Heart left ventricle (tissue), 16 donors: Measurements from ENCODE around the gene C11orf98. TPM values are rescaled to one million over a fixed set of nuclear protein-coding genes. Genes with fewer than 3 reads are reported as not detected.

Source experiments
- ATAC-seq, 4 donors: fragments of 200-7000 bp; cut with Tn5 transposase; one replicate each; pipeline ENCODE4 v1.9.1; 2020 to 2022; ENCODE audit warnings: moderate library complexity in 4 of 4, mild to moderate bottlenecking in 3 of 4, moderate number of reproducible peaks in 1 of 4
- DNase-seq, 5 donors: peaks; one replicate each; pipeline ENCODE4 v3.0.0-alpha.2; 2020
- H3K27ac ChIP-seq, 12 donors: fragments of 200-600 bp; sonication (generic) in 4 of 12; one replicate each; pipeline versions ENCODE4 v1.5.0 to v1.8.0; 2016 to 2022; ENCODE audit warnings: mild to moderate bottlenecking in 2 of 12
- H3K27me3 ChIP-seq, 9 donors: fragments of 200-600 bp; sonication (generic) in 2 of 9; one replicate each; pipeline versions ENCODE4 v1.5.1 to v1.8.0; 2016 to 2022; ENCODE audit warnings: mild to moderate bottlenecking in 3 of 9
- H3K36me3 ChIP-seq, 9 donors: fragments of 200-600 bp; sonication (generic) in 2 of 9; one replicate each; pipeline versions ENCODE4 v1.5.0 to v1.8.0; 2018 to 2022; ENCODE audit warnings: mild to moderate bottlenecking in 2 of 9
- H3K4me1 ChIP-seq, 12 donors: fragments of 200-600 bp; sonication (generic) in 4 of 12; one replicate each; pipeline versions ENCODE4 v1.5.0 to v1.8.0; 2016 to 2022; ENCODE audit warnings: mild to moderate bottlenecking in 3 of 12
- H3K4me3 ChIP-seq, 12 donors: fragments of 200-600 bp; sonication (generic) in 4 of 12; one replicate each; pipeline versions ENCODE4 v1.5.0 to v1.8.0; 2017 to 2022; ENCODE audit warnings: mild to moderate bottlenecking in 9 of 12, moderate library complexity in 4 of 12
- H3K9me3 ChIP-seq, 12 donors: fragments of 200-600 bp; sonication (generic) in 4 of 12; one replicate each; pipeline versions ENCODE4 v1.5.0 to v1.8.0; 2016 to 2022; ENCODE audit warnings: mild to moderate bottlenecking in 1 of 12
- CTCF ChIP-seq, 12 donors: fragments of 200-600 bp; sonication (generic) in 4 of 12; IDR thresholded peaks; one replicate each; pipeline versions ENCODE4 v1.5.0 to v1.8.0; 2018 to 2022; ENCODE audit warnings: antibody characterized with exemption in 12 of 12, mild to moderate bottlenecking in 5 of 12
- POLR2A ChIP-seq, 2 donors: fragments of 450-650 bp; IDR thresholded peaks; one replicate each; pipeline ENCODE4 v1.6.1; 2017; ENCODE audit warnings: antibody characterized with exemption in 2 of 2, mild to moderate bottlenecking in 2 of 2, moderate library complexity in 2 of 2
- WGBS, 4 donors: extraction: QIAGEN DNeasy Blood & Tissue Kit in 2 of 4; methylation state at CpG; one replicate each; pipeline versions ENCODE4 v1.1.5 to v1.1.7; 2013 to 2018; 5-methylcytosine and 5-hydroxymethylcytosine counted together
- intact Hi-C, 10 donors: fragments of 100-400 bp; cut with DNase I; formaldehyde crosslinking; loops; one replicate each; pipeline versions ENCODE4 v1.11.1 to v1.14.2; 2022
- polyA plus RNA-seq, 2 donors: library from polyadenylated mRNA; stranded (reverse); fragments of 200-250 nt; gene quantifications; one replicate each; pipeline ENCODE4 v1.2.3, GENCODE V29; 2013
- total RNA-seq, 9 donors: library from RNA; depleted of rRNA in 2 of 9; stranded (reverse); fragments of >200 nt in 2 of 9; fragmentation: NEBNext Ultra II Directional in 3 of 9; extraction: Animal tissue kit (Norgen Biotek cat#: 25700) in 3 of 9; gene quantifications; one replicate each; pipeline versions ENCODE4 v1.1.0 to v1.2.4, GENCODE V29; 2016 to 2023
- donor health status: ischemic (EF 13 %, LVEDD 7.1; RV severe dilation, severe dysfunction).
- donor health status: healthy with polysubstance abuse.
- donor health status: DM: no; HTN: yes; CAD: no.
- donor health status: DM: no; HTN: no; CAD: no.
- donor health status: ischemic (EF 25% LVEDD 6.9; RV normal size, moderate dysfunction).
- donor health status: ischemic (EF 25% LVEDD 5.7; RV mildly dilated, moderate dysfunction).
- donor health status: healthy.
- donor health status: DM: yes; HTN: yes; CAD: no.
- donor health status: ischemic (EF 35%, LVEDD 5.7; RV mildly dilated, moderate dysfunction).
- donor health status: nonischemic (EF 11% LVEDD 7.7; RV severe dilation, severe dysfunction).
- donor health status: DM: yes; HTN: yes; CAD: no.
- donor health status: PGD.
- donor health status: ischemic (EF 29% LVEDD 5.4; RV normal size, mild dysfunction).
- donor health status: nonischemic (EF 23%, LVEDD 6.1; RV moderate dilation, normal function).

The C11orf98 gene
- total and polyA plus RNA-seq, 11 donors = 24.0 to 191 (median 39.3) TPM

- H3K27me3 ChIP-seq = peaks cover 0 to 7% (median 0%) of the 10 kb centered on the region in 9 donors
- H3K27ac ChIP-seq = peak overlapping the region in 7 of 12 donors; percentile 29 to 76 (median 69)
- H3K9me3 ChIP-seq = no peaks in the 10 kb centered on the region
- DNase-seq (peak in 2 of 5 donors; percentile 51 to 67), ATAC-seq (peak in 2 of 4 donors; percentile 36 to 38)
- peak overlapping the region in 11 of 12 donors; percentile 4 to 55 (median 41) for H3K4me3 ChIP-seq
- TF ChIP-seq POLR2A (IDR thresholded peaks at IDR 0.05) (no peak), CTCF (IDR thresholded peaks at IDR 0.05) (no peak)
- peaks cover 0 to 26% (median 9%) of the 10 kb centered on the region in 12 donors for H3K4me1 ChIP-seq
- H3K36me3 ChIP-seq = peaks cover 0 to 31% (median 26%) of the 10 kb centered on the region in 9 donors
- intact Hi-C loops = no loop called here
- WGBS, 4 donors = 41 to 50% (median 45%) methylated on average over 28 to 74 of the region's 74 CpGs
Observed at GRCh38 chr11:62687508-62688396, 22.7 kb upstream of the C11orf98 start.

GRCh38 chr11:62682518-62682917 is 17.5 kb upstream of the C11orf98 start:
- WGBS, 4 donors = 91 to 95% (median 94%) methylated on average over 7 of the region's 7 CpGs
- TF ChIP-seq CTCF (IDR thresholded peaks at IDR 0.05) (no peak), POLR2A (IDR thresholded peaks at IDR 0.05) (no peak)
- H3K36me3 ChIP-seq = peaks cover 0 to 7% (median 5%) of the 10 kb centered on the region in 9 donors
- DNase-seq (no peak), ATAC-seq (no peak)
- peaks cover 5 to 32% (median 20%) of the 10 kb centered on the region in 12 donors for H3K4me1 ChIP-seq
- intact Hi-C loops = loop anchor here in 1 of 10 donors (2.0 kb wide), 1 partner anchor 22 kb away; no protein-coding TSS in a partner anchor
- H3K9me3 ChIP-seq = no peaks in the 10 kb centered on the region
- no peak overlapping the region for H3K4me3 ChIP-seq
- no peak overlapping the region for H3K27ac ChIP-seq
- peaks cover 0 to under 1% (median 0%) of the 10 kb centered on the region in 9 donors for H3K27me3 ChIP-seq

DNA sequence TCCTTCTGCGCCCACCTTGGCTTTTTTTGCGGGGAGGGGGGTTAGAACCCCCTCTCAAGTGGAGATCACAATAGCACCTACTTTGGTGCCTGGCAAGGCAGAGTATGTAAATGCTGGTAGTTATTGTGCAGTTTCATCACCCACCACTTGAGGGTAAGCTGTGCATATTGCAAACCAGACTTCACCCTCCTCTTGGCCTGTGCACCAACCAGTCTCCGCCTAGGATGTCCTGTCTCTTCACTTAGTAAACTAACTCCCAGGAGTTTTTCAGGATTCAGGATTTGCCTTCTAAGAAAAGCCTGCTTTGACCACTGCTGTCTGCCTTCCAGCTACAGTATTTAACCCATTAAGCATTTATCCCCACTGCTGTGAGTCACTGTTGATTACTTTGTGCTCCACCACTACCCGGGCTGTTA is 15.8 kb upstream of the C11orf98 start:
- WGBS, 4 donors = 30 to 48% (median 42%) methylated on average over 4 of the region's 4 CpGs
- DNase-seq = peak in 4 of 5 donors; percentile 40 to 57 (median 52)
- H3K4me1 ChIP-seq = peaks cover 6 to 45% (median 21%) of the 10 kb centered on the region in 12 donors
- intact Hi-C loops = loop anchor here in 1 of 10 donors (2.0 kb wide), 1 partner anchor 14 kb away; no protein-coding TSS in a partner anchor
- peaks cover 0 to 24% (median 20%) of the 10 kb centered on the region in 9 donors for H3K36me3 ChIP-seq
- TF ChIP-seq CTCF (IDR thresholded peaks at IDR 0.05) (peak; percentile 38 to 70 (median 55)), POLR2A (IDR thresholded peaks at IDR 0.05) (no peak)
- no peaks in the 10 kb centered on the region for H3K9me3 ChIP-seq
- no peak overlapping the region for H3K4me3 ChIP-seq
- no peaks in the 10 kb centered on the region for H3K27me3 ChIP-seq
- ATAC-seq = peak; percentile 61 to 80 (median 72)
- peak overlapping the region in 7 of 12 donors; percentile 3 to 55 (median 24) for H3K27ac ChIP-seq
